OCI-M1 (cell line): ENCODE data around the gene VCP.
A peak's percentile ranks its signal among the peaks of the same experiment; 100 is the strongest.

Experiments used
- DNase-seq: peaks from one replicate; lab custom pipeline; 2025; lab: John Stamatoyannopoulos, UW

VCP gene

DNA sequence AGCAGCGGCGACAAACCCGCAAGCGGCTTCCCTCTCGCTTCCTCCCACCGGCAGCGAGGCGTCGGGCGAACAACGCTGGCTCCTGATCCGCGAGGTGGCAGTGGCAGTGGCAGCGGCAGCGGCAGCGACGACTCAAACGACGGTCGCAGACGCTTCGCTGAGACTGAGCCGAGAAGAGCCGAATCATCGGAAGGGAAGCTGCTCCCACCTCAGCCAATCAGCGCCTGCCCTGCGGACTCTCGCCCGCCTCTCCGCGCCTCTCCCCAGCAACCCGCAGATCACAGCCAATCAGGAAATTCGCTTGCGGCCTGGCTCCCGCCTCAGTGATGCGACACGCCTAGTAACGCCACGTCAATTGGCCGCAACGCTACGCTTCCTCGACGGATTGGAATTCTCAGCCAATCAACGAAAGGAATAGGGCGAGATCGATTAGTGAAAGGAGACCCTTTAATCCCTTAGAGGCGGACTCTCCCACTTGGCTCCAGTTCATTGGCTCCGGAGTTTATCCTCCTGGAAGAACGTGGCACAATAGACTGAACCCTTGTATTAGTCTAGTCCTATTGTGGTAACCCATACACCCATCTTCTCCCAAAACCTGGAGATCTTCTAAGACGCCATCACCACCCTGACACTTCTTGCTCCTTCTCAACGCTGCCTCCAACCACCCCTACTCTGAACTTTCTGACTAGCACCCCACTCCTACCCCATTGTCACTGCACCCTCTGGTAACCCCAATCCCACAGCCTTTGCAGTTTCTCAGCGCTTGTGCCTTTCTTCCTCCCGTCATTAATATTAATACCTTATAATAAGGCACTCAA lies at the start of gene VCP:
Gene VCP (minus strand): TSS at position 165 of the 818 bp plus-strand sequence. CDS start 272 bp downstream, outside the sequence.
- DNase-seq, result peak; percentile 99

DNA sequence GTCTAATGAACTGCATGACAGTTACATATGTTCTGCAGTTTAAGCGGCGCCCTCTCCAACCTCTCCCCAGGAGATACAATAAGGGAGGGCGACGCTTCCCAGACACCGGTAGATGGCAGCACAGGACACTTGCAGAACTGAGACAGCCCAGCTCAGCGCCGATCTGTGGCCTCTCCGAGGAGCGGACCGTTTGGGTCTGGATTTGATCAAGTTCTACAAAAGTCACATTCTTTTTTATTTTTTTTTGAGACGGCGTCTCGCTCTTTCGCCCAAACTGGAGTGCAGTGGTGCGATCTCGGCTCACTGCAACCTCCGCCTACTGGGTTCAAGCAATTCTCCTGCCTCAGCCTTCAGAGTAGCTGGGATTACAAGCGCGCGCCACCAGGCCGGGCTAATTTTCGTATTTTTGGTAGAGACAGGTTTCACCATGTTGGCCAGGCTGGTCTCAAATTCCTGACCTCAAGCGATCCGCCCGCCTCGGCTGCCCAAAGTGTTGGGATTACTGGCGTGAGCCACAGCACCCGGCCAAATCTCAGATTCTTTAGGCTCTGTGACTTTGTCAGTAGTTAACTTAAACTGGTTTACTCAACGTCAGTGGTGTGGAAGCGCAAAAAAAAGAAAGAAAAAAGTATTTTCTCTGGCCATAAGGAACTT lies 44.6 kb upstream of the VCP start:
- DNase-seq, result peak; percentile 95

DNA sequence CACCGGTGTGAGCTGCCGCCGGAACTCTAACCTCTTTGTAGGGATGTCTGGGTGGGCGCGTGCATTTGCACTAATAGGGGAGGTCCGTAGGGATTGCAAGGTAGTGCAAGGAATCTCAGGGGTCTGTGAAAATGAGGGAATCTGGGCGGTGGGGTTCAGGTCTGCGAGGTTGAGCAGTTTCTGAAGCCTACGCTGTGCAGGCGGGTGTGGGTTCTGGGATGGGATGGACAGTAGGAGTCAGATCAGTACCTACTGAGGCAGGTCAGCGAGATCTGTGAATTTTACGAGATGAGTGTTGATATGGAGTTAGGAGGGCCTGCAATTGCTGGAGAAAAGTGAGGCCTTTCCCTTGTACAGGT lies 44.1 kb upstream of the VCP start:
- DNase-seq, result no peak

DNA sequence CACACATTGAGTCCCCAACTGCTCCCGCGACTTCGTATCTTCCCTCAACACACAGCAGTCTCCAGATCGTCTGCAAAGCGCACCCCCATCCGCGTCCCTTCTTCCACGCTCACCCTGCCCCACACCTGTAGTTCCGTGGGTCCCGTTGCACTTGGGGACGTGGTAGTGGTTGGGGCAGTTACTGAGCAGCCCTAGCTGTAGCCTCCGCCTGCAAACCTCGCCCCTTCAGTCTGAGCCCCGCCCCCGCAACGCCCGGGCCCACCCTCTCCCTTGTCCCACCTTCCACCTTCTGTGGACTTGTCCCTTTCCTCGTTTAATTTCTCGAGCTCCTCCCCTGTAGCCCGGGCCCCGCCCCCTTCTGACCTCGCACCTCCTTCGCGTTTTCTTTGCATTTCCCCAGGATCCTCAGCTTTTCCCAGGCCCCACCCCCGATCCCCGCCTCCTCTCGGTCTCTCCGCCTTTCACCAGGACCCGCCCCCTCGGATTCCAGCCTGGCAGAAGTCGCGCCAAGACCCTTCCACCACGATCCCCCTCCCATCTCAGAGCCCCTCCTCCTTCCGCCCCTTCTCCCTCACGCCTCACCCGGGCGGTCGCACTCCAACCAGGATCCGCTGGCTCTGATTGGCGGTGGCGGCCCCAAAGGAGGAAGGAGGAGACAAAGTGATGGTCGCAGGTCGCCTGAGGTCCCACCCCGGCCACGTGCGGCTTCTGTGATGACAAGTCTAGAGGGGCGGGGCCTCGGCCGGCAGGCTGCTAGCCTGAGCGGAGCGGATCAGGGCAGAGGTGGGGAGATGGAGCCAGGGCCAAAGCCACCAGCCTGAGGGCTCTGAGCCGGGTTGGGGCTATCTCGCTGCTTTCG lies 43.5 kb upstream of the VCP start, which contains the start of gene ATOSB:
Gene ATOSB (minus strand): TSS at position 183 of the 859 bp plus-strand sequence. CDS start 7,588 bp downstream, outside the sequence.
- peak; percentile 100 for DNase-seq

DNA sequence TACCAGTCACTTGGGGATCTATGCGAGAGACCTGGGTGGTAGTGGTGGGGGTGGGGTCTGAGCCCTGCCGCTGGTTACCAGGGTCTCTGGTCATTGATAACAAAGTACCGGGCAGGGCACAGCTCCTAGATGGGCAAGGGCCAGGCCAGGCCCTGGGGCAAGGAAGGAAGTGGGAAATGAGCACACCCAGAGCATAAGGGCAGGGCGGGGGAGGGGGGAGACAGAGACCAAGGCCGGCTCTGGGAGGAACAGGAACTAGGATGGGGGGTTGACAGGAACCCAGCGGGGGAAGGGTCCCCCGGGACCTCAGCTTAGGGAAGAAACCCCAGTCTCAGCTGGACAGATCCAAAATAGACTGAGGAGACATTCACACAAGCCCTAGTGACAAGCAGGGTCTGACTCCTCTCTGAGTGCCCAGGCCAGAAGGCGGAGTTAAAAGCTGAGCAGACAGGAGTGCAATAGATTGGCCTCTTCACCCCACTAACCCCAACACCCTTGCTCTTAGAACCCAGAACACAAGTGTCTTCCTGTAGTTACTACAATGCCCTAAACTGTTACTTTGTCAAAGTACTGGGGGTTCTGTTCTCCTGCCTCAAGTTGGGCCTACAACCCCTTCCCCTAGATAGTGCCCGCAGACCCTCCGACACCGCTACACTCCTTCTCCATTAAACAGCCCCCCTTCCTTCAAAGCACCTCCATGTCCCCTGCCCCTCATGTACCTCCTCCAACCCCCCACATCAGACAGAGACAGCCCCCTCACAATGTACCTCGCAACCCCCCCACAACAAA lies 42.6 kb upstream of the VCP start:
- peak; percentile 83 for DNase-seq

DNA sequence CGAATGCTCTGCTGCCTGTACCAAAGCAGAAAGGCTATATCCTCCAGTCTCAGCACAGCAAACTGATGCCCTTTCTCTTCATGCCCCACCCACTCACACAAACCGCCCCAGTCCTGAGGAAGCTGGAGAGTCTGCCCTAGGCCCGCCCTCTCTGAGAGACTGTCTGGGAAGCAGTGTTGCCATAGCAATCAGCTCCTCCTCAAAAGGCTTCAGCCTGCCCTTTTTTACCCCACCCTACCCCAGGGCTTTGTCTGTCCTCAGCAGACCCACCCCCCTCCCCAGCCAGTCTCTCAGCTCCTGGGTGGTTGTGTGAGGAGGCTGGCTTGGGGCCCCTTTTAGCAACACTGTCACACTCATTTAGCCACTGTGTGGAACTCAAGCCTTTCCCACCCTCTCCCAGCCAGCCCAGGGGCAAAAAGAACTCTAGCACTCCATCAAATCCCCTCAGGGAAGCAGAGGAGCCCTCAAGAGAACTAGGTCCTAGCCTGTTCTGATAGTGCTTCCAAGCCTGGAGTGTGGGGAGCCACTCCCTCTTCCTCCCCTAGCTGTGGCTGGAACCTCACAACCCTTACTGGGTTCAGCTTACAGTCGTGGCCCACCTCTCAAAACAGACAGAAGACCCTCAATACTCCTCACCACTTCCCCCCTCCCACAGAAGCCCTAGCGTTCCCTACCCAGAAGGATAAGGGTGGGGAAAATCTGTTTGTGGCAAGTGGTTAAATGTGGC lies 41.9 kb upstream of the VCP start:
- peak; percentile 95 for DNase-seq

DNA sequence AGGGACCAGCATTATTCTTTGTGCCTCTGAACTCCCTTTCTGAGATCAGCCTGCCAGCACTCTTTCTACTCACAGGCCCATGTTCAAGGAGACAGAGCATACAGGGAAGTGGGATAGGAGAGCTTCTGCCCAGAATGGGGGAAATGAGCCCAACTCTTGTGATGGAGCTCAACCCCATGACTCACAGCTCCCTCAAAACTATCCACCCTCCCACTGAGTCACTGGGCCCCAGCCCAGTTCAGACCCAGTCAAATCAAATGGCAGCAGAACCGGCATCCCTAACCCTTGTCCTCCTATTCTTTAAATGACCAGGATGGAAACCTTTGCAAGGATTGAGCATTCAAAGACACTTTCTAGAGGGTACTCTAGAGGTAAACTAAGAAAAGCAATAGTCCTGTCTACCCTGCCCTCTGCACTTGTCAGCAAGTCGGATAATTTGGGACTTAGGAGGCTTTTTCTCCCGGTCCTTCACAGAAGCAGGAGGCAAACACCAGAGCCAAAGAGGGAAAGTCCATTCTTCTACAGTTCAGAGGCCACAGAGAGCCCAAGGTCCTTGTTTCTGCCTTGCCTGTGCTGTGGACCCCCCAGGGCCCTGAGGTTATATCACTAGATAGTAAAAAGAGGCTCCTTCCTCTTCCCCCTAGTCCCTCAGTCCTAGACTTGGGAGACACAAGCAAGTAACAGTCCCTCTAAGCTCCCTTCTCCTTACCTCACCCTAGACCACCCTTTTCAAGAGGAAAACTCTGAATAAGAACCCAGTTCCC lies 40.0 kb upstream of the VCP start:
- no peak for DNase-seq

DNA sequence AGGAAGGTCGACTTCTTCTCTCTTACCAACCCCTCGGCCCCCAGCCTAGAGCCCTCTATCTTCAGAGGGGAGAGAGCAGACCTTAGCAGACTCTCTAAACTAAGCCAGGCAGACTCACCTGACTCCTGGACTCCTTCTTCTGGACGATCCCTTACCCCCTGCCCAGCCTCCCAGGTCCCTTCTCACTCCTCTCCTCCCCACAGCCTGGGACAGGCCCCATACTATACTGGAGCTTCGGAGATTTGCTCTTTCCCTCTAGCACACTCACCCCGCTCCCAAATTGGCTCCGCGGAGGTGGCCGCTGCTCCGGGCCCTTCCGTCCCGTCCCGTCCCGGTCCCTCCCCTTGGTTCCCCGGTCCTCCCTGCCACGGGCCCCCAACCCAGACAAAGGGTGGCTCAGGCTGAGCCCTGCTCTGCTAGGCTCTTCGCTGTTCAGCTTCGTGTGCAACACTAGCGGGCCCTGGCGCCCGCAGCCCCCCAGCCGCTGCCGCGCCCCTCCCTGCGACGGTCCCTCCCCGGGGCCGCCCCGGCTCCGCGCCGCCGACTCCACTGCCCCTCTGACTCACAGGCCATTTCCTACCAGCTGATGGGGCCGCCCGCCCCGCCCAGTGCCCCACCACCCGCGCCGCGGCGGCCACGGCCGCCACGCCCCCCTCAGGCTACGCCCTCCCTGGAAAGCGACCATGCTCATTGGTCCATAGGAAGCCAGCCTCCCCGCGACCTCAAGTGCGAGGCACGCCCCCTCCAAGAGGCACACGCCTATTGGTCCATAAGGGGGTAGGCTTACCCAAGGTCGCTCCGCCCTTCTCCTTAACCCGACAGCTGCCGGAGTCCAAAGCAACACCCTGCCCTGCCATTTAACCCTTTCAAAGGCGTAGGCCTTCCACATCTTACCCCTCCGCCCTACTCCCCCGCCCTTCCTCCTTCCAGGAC lies 38.8 kb upstream of the VCP start:
- DNase-seq, result peak; percentile 98

DNA sequence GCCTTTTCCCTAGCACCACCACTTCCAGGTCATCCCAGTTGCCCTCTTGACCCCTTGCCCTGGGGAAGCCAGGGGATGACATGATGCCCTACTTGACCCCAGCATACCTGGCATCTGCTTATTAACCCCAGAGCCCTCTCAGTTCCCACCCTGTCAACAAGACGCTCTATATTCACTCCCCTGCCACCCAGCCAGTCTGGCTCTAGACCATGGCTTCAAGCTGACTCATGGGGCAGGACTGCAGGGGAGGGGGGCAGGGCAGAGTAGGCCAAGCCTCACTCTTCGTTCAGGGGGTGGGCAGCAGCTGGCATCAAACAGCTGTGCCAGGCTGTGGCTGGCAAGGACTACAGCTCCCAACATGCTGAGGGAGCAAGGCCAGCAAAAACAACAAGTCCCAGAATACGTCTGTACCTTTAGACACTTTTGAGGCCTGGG lies 37.9 kb upstream of the VCP start:
- peak; percentile 42 for DNase-seq

DNA sequence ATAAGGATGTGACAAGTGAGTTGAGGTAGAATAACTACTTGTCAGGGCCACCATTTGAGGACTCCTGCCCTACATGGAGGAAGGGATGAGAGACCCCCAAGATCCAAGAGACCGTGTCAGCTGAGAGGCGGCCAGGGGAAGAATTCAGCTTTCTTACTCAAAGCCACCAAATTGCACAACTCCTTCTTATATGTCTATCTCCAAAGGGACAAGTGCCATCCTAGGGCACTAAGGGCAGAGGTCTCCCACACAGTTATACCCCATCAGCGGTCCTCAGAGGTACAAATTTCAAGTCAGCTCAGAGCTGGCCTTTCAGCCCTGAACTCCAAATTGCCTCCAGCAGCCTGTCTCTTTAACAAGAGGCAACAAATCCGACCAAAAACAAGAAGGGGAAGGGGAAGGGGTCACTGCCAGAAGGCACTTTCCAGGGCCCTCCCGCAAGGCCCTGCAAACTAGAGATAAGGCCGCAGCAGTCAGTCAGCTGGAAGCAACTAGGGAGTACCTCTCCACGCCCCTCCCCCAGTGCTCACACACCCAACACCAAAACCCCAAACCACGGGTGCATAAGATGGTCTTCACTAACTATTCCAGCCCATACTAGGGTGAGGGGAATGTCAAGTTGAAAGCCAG lies 36.6 kb upstream of the VCP start:
- DNase-seq, result peak; percentile 97

DNA sequence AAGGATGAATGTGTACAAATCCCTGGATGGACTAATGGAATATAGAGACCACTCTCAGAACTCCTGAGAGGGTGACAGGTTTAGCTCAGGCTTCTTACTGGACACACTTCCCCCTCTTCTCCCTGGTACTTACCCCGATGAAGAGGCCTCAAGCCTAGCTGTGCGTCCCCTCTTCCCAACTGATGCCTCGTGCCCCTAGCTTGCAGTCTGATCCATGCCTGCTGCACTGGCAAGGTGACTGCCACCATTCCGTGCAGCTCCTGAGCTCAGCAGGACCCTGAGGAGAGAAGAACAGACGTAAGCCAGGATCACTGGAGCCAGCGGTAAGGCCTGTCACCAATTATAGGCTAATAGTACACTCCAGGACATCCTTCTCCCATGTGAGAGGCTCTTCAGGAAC lies 36.0 kb upstream of the VCP start:
- DNase-seq, result no peak

DNA sequence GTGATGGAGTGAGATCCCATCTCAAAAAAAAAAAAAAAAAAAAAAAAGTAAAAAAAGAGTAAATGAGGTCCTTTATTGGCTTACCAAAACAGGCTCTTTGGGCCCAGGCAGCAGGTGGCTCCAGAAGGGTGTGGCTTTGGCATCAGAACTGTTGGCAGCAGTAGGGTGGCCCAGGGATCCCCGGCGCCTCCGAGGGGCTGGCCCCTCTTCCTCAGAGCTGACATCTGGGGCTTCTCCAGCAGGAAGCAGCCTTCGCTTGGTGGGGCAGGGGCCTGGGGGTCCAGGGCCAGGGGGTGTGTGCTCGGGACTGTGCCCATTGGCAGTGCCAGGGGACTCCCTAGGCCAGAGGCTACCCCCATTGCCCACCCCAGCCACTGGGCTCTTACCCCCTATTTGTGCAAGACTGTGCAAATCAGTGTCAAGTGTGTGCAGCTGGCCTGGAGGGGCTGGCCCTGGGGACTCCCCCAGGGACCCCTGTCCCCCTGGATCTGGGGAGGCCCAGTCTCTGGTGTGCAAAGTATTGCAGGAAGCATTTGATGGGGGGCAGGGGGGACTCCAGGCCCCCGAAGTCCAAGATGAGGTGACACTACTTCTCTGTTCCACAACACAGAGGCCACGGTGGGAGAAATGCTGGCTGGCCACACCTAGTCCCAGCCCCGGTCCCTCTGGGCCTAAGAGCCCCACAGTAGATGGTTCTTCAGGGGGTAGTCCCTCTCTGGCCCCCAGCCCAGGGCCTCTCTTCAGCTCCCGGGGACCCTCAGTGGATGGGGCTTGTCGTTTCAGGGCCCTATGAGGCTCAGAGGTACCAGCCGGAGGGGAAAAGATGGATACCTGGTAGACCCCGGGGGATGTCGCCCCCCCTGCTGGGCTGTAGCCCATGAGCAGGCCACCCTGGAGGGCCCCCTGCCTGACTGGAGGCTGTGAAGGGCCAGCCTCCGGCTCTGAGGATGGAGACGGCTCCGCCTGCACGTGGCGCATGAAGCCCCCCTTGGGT lies 35.2 kb upstream of the VCP start:
- no peak for DNase-seq

DNA sequence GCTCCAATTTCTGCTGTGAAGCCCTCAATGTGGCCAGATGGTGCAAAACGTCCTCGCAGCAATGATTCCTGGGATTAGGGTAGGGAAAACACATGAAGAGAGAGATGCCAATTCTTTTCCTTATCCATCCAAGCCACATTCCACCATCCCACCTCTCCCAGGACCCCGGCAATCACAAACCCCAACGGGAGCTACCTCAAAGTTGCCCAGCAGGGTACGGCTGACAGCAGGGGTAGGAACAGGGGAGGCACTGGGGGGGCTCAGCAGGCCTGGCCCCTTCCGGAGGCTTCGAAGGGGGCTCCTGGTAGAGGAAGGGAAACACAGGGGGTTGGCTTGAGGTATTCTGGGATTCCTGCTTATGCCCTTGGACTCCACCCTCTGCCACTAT lies 33.9 kb upstream of the VCP start:
- DNase-seq, result no peak

DNA sequence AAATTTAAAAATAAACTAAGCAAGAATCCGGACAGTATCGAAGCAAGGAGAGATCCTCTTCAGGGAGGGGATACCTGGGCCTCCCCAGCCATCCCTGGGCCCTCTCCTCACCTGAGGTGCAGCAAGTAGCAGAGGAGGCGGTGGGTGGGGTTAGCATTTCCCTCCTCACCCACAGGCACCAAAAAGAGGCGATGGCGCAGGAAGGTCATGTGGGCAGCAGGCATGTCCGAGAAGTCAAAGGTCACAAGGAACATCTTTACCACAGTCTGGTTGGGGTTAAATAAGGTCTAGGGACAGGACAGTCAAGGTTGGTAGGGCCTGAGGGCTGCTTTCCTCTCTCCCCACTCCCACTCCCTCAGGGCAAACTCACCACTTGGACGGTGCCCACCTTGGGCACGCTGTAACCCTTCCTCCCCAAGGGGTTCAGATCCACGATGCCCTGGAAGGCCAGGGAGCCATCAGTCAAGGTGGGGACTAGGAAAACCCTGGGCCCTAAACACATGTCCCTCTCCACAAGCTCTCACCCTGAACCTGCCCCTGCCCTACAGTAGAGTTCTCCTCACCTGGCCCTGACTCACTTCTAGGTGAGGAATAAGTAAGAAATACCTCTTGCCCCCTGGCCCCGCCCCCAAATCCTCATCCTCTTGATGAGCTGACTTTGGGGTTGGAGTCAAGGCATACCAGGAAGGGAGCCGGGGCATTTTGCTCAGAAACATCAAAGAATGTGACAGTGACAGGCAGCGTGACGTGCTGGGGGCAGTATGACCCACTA lies 33.3 kb upstream of the VCP start:
- DNase-seq, result no peak

DNA sequence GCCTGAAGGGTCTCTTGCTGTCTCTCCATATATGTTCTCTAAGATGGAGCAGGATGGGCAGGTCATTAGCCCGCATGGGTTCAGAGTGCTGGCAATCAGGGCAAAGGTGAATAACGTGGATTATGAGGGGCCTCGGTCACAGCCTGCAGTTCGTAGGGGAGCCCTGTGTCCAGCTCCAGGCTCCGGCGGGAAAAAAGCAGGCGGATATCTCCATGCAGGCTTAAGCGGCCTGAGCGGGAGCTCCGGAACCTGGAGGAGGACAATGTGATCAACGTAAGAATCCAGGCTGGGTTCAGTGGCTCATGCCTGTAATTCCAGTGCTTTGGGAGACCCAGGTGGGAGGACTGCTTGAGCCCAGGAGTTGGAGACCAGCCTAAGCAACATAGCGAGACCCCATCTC lies 32.7 kb upstream of the VCP start:
- DNase-seq, result no peak

DNA sequence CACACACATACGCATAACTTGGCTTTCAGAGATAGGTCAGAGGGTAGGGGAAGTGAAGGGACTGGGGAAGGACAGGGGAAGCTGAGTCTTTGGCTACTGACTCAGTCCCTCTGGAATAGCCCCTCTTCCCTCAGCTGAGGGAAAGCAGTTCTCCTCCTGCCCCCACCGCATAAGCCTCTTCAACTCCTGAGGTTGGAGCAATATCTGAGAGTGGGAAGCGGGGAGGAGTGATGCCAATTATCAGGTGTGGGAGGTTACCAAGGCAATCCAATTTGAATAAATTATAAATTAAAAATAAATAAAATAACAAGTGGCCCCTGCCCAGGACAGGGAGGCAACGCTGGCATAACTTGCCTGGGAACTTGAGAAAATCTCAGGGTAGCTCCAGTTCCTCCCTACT lies 32.2 kb upstream of the VCP start:
- no peak for DNase-seq
